Brain pericyte (primary cell): ENCODE measurements around the gene CDK13.
"Not testable (repeated sequence)": the region's sequence is repeated elsewhere in the genome, so short reads cannot be mapped to it uniquely, and the experiment has no call there.

Experiments used
- DNase-seq: peaks from one replicate; pipeline ENCODE4 v3.0.0-alpha.2; 2012; ENCODE audit warnings: low read depth, low spot score

CDK13 gene

DNA sequence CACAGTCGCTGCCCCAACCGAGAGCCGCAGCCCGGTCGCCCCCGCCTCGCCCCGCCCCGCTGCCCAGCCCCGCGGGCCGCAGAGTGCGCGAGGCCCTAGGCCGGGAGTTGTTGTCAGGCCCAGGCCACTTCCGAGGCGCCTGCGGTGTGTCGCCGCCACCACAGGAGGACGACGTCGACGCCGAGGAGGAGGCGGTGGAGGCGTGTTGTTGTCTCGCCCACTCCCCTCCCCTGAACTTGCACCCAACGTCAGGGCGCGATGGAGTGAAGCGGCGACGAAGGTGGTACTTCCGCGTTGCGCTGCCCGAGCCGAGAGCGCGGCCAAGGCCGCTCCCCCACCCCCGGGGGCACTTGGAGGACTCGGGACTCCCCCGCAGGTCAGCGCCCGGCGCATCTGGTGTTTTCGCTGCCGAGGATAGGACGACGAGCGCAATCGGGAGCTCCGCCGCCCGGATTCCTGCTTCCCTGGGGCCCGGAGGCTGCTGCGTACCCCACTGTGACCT, at the start of gene CDK13:
Gene CDK13 (plus strand): TSS at position 286 of the 502 bp plus-strand sequence. CDS start 386 bp downstream, outside the sequence.
- DNase-seq, result peak; percentile 46

DNA sequence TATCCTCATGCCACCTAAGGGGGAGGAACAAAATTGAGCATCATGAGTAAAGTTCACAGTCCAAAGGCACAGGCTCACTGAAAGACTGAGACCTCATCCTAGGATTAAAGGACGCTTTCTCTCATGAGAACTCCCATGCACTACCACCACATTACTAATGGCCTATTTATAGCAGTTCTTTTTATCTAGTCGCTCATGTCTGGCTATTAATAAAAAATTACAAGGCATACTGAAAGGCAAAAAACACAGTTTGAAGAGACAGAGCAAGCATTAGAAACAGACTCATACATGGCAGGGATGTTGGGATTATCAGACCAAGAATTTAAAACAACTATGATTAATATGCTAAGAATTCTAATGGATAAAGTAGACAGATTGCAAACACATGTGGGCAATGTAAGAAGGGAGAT, 46.0 kb upstream of the CDK13 start:
- DNase-seq, result no peak

DNA sequence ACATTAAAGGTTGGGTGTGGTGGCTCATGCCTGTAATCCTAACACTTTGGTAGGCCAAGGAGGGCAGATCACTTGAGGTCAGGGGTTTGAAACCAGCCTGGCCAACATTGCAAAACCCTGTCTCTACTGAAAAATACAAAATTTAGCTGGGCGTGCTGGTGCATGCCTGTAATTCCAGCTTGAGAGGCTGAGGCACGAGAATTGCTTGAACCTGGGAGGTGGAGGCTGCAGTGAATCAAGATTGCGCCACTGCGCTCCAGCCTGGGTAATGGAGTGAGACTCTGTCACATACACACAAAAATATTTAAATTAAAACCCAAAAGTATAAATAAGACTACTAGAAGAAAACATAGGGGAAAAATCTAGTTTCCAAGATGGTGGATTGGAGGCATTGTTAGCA, 41.9 kb upstream of the CDK13 start:
- DNase-seq, result no peak

DNA sequence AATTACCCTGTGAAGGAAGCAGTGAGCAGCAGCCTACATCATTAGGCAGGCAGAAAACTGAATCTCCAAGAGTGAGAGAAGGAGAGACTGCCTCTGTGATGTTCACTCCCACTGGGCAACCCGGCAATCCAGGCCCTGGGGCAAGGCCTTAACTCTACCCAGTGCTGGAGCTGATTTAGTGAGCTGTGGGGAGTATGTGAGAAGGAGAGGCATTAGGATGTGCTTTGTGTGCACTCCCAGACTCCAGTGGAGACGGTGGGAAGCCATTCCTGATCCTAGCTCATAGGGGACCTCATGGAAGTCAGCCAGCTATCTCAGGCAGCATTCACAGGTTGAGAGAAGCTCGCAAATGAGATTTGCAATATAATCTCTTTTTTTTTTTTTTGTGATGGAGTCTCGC, 41.1 kb upstream of the CDK13 start:
- no peak for DNase-seq

DNA sequence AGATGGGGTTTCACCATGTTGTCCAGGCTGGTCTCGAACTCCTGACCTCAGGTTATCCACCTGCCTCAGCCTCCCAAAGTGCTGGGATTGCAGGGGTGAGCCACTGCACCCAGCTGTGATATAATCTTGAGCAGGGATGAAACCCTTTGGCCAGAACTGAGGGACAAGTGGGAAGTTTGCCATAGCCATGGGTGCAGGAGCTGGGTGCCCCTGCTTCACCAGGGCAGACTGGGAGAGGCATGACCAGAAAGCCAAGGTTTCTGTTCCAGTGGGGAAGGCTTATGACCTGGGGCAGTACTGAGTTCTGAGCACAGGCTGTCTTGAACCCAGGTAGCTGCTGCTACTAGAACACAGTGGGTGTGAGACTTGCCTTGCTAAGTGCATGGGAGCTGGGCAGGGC, 40.5 kb upstream of the CDK13 start:
- no peak for DNase-seq

DNA sequence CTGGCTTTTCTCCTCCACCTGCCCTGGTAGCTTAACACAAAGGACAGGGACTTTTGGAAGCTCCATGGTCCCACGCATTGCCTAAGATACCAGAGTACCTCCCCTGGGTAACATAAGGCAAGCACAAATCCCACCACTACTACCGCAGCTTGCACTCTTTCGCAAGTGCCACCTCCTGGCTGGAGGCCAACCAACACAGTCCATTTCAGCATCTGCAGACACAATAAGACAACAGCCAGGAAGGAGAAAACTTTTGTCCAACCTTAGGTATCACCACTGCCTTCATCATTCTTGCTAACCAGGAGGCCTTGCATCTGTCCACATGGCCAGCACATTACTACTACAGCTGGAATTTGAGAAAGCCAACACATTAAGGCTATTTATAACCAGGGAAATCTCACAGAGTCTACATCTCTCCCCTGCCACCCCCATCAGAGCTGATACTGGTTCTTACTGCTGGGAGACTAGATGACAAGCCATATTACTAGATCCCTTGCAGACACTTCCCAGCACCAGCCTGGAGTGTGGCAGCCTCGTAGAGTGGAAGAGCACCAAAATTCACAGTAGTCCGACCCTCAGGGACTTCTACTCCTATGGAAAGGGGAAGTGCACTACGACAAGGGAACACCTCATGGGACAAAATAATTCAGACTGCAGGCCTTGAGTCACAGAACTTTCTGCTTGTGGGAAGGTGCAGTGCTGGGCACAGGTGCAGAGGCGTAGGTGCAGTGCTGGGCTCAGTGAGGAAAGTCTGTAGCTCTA, 39.8 kb upstream of the CDK13 start:
- DNase-seq, result no peak

DNA sequence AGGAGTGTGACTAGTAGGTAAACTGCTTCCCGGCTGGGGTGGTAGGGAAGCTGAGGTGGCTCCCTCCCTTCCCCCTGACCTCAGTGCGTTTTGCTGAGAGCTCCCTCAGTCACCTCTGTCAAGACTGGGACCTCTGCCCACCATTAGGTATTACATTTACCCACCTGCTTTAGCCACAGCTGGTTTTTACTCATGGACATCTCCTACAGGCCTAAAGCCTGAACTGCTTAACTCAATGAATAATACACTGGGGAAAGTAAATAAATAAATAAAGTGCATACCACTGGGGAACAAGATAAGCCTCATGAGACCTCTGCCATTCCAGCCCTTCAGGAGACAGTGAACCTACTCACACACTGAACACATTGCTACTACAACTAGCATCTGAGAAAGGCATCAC, 38.9 kb upstream of the CDK13 start:
- no peak for DNase-seq

DNA sequence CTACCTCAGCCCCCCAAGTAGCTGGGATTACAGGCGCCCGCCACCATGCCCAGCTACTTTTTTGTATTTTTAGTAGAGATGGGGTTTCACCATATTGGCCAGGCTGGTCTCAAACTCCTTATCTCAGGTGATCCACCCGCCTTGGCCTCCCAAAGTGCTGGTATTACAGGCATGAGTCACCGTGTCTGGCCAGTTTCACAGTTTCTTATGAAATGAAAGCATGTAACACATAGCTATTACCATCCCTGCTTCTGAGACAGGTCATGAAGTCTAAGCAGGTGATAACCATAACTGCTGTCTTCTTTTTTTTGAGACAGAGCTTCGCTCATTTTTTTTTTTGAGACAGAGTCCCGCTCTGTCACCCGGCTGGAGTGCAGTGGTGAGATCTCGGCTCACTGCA, 34.2 kb upstream of the CDK13 start:
- DNase-seq, result not testable (repeated sequence)

DNA sequence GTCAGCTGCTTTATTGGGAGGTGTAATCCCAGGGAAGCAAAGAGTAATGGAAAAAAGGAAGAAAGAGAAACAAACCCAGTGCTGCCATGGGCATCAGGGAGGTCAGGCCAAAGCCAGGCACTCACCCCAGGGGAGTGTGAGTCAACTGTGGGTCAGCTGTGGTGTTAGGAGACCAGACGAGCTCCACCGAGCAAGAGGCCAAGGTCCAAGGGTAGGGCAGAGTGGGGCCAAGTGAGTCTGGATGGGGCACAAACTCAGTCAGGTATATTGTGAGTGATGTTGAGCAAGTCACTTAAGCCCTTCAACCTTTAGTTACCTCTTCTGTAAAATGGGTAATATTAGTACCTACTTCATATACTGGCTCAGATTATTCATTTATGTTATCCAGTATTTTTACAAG, 30.4 kb upstream of the CDK13 start:
- DNase-seq, result no peak

DNA sequence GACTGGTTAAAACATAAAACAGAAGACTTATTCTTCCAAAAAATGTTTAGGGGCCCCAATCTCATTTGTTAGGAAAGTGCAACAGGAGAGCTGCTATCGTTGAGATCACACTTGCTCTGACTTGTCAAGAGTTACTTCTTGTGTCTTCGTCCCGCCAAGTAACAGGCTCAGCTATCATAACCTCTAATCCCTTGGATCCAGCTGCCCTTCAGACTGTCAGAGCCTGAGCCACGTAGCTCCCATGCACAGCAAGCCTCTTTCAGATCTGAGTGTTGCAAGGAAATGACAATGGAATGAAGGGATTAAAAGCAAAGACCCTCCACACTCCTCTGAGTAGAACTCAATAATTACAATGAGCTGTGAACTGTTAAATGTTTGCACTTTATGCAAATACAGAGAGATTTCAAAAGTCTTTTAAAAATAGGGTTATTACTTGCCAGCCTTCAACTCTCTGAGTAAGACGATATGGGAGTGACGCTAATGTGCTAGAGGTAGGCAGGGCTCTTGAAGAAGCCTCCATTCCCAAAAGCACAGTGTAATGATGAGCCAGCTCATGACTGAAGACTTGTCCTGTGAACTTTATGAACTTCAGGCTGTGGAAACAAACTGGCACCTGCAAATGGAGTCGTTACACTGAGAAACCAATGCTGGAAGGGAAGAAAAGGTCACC, 28.4 kb upstream of the CDK13 start:
- no peak for DNase-seq

DNA sequence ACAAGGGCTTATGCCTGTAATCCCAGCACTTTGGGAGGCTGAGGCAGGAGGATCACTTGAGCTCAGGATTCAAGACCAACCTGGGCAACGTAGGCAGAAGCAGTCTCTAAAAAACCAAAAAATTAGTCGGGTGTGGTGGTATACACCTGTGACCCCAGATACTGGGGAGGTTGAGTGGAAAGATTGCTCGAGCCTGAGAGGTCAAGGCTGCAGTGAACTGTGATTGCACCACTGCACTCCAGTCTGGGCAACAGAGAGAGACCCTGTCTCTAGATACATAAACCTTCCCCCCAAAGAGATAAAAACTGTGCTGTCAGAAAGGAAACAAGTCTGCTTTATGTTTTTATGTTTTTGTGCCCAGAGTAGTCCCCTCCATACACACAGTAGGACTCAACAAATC, 27.5 kb upstream of the CDK13 start:
- DNase-seq, result no peak

DNA sequence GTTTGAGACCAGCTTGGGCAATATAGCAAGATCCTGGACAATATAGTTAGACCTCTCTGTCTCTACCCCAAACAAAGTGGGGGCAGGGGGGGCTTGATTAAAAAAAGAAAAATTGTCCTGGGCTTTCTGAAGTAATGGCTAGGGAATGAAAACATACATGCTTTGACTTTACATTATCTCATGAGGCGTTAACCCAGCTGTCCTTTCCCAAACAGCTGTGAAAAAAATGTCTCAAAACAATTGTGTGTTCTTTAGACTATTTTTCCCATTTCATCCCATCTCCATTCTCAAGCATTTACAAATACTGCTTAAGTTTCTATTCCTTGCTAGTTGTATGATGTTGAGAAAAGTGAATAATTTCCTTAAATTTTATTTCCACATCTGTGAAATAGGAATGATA, 27.0 kb upstream of the CDK13 start:
- DNase-seq, result no peak

DNA sequence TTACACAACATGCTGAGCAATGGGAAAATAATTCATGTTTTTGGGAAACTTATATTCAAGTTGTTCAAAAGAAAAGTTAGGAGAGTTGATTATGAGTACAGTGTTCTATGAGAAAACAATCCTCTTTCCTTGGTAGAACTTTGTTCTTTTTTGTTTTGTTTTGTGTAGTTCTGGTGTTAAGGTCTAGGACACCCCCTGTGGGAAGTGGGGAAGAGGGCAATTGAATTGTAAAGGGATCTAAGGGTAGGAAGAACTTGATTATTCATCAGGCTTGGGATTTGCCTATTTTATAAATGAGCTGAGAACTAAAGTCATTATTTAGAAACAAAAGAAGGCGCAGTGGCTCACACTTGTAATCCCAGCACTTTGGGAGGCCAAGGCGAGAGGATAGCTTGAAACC, 25.9 kb upstream of the CDK13 start:
- DNase-seq, result no peak

DNA sequence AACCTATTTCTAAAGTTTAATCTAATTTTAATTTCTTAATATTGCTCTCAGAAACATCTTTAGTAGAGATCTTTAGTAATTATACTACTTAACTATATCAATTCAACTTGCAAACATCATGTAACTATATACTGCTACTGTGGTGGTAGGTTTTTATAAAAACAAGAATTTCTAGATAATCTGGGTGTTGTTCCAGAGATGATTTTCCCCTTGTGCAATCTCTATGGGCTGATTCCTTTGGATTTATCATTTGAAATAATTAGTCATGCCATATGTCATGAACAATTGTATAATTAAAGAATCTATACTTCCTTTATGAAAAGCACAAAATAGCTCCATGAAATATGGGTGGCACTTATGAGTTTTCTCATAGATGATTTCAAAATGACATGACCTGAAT, 23.9 kb upstream of the CDK13 start:
- DNase-seq, result no peak

DNA sequence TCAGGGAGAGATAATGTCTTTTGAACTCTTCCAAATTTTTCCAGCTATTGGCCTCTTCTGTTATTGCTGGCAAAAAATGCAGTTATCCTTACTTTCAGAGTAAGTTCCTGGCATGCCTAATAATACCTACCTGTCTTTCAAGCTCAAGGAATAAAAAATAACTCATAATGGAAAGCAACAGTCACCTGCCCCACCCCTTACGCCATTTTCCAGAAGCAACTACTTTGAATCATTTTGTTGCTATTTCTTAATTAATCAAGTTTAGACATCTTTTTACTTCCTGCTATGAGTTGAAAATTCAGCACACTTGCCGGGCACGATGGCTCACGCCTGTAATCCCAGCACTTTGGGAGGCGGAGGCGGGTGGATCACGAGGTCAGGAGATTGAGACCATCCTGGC, 23.0 kb upstream of the CDK13 start:
- DNase-seq, result no peak

DNA sequence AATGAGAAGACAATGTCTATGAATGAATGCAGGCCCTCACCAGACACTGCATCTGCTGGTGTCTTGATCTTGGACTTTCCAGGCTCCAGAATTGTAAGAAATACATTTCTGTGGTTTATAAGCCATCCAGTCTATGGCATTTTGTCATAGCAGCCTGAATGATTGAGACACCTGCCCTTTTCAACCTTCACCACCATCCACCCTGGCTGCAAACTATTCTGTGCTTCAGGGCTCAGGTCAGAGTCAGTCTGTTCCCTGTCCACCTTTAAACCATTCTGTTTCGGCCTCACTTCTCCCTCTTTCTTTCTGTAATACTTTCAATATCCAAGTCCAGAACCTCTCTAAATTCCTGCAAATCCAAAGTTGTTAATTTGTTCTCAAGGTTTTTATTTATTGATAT, 15.9 kb upstream of the CDK13 start:
- no peak for DNase-seq

DNA sequence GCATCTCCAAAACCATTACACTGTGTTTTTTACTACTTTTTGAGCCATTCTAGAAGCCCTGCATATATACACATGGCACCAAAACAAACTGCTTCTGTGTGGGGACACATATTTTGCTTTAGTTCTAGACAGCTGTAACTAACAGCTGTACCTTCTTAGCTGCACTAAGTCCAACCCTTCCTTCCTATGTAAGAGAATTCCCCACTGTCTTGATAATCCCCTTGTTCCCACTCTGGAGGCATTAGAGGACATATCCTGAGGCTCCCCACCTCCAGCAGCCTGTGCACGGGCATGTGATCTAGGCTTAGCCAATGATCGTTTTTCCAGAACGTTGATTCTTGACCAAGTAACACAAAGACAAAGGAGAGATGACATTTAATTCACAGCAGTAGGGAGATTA, 13.3 kb upstream of the CDK13 start:
- DNase-seq, result no peak

DNA sequence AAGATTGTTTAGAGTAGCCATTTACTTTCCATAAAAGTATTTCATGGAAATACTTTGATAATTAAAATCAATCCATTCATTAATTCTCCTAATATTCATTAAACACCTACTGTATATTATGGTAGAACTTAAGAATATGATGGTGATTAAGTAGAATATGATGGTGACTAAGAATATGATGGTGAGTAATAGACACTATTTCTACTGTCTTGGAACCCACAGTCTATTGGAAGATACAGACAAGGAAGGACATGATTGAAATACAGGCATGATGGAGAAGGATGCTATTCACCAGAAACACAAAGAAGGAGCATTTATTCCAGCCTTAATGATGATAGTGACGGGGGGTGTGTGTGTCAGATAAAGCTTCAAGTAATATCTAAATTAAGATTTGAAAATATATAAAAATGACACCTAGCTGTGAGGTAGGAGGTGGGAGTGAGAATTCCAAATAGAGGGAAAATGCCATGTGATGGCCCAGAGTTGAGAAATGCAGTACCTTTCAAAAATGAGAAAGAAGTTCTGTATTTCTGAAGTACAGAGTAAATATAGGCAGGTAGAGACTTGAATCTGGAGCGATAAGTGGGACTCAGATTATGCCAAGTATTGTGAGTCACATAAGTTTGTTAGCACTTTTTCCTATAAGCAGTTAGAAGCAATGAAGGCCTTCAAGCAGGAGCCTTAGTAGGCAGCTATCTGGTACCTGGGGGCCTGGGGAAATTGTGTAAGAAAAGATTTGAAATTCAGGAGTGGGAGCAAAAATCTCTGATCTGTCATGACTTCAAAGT, 12.5 kb upstream of the CDK13 start:
- no peak for DNase-seq

DNA sequence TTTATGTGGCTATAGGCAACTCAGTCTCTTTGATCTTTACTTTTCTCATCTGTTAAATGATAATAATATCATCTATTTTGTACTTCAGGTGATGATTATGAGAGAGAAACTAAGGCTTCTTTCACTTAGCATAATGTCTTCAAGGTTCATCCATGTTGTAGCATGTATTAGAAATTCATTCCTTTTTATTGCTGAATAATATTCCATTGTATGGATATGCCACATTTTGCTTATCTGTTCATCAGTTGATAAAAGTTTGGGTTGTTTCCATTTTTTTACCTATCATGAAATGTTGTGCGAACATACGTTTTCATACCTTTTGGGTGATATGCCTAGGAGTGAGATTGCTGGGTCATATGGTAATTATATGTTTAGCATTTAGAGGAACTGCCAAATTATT, 7.2 kb upstream of the CDK13 start:
- DNase-seq, result no peak

DNA sequence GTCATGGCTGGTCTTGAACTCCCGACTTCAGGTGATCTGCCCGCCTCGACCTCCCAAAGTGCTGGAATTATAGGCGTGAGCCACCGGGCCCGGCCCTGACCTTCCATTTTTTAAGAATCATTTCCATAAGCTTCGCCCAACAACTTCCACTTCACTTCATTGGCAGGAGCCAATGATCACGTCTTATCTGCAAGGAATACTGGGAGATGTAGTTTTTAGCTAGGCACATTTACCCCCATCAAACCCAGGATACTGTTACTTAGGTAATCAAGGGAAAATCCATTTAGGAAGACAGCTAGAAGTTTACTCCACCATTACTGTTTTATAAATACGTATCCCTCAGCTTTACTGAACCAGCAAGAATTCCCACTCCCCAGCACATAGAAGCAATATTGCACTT, 3.4 kb upstream of the CDK13 start:
- DNase-seq, result no peak

DNA sequence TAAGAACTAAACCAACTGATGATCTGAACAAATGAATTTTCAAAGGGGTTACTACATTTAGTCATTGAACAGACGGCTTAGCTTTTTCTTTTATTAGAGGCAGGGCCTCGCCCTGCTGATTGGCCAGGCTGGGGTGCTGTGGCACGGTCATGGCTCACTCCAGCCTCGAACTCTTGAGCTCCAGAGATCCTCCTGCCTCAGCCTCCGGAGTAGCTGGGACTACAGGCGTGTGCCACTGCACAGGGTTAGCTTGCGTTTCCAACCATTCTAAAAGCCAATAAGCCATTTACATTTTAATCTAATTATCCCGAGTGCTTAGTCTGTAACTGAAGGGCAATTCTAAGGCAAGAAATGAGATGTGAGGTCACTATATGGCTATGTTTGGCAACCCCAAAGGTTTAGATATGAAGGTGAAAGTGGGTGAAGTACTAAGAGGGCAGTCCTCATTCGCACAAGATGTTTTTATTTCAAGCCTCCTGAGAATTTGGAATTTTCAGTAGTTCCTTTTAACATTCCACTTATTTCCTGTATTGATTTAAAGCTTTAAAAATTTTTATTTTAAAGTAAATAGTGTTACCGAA, 1.6 kb upstream of the CDK13 start:
- no peak for DNase-seq
